ENCODE results near the gene PPL.
A peak's percentile ranks its signal among the peaks of the same experiment; 100 is the strongest.

Gene PPL, protein sequence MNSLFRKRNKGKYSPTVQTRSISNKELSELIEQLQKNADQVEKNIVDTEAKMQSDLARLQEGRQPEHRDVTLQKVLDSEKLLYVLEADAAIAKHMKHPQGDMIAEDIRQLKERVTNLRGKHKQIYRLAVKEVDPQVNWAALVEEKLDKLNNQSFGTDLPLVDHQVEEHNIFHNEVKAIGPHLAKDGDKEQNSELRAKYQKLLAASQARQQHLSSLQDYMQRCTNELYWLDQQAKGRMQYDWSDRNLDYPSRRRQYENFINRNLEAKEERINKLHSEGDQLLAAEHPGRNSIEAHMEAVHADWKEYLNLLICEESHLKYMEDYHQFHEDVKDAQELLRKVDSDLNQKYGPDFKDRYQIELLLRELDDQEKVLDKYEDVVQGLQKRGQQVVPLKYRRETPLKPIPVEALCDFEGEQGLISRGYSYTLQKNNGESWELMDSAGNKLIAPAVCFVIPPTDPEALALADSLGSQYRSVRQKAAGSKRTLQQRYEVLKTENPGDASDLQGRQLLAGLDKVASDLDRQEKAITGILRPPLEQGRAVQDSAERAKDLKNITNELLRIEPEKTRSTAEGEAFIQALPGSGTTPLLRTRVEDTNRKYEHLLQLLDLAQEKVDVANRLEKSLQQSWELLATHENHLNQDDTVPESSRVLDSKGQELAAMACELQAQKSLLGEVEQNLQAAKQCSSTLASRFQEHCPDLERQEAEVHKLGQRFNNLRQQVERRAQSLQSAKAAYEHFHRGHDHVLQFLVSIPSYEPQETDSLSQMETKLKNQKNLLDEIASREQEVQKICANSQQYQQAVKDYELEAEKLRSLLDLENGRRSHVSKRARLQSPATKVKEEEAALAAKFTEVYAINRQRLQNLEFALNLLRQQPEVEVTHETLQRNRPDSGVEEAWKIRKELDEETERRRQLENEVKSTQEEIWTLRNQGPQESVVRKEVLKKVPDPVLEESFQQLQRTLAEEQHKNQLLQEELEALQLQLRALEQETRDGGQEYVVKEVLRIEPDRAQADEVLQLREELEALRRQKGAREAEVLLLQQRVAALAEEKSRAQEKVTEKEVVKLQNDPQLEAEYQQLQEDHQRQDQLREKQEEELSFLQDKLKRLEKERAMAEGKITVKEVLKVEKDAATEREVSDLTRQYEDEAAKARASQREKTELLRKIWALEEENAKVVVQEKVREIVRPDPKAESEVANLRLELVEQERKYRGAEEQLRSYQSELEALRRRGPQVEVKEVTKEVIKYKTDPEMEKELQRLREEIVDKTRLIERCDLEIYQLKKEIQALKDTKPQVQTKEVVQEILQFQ (N-terminal part only)

DNA sequence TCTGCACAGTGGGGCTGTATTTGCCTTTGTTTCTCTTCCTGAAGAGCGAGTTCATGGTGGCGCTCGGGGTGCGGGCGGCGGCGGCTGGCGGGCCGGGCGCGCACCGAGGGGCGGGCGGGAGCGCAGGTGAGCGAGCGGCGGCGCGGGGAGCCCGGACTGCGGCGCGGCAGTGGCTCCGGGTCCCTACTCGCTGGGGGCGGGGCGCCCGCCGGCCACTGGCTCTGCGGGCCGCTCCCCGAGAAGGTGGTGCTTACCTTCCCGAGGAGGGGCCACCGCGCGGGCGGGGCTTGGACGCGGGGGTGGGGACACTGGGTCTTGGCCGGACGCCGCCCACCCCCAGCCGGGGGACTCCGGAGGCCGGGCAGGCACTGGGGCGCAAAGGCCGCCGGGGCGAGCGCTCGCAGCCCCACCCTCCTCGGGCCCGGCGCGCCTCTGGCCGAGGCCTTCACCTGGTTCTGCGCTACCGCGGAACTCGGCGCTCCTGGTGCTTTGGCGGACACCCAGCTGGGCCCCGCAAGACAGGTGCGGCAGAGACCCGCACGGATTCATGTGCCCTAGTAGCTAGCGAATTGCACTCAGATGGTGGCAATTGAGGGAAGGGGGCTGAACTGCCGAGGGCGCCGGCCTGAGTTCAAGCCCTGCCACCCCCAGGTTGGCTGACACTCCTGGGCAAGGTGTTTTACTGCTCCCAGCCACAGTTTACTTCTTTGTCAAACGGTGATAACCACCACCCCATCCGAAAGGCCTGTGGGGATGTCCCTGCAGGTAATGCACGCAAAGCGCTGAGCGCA lies at the start of gene PPL:
Gene PPL (minus strand): TSS at position 158 of the 791 bp plus-strand sequence. CDS start 103 bp downstream, at position 55.
- CTCF ChIA-PET, result interaction anchor here (0.7 to 1.7 kb wide), 9 partner anchors 9 to 63 kb away, joined by 3 to 7 read pairs (median 4); no protein-coding TSS in a partner anchor
- TF ChIP-seq, protein P1, sequence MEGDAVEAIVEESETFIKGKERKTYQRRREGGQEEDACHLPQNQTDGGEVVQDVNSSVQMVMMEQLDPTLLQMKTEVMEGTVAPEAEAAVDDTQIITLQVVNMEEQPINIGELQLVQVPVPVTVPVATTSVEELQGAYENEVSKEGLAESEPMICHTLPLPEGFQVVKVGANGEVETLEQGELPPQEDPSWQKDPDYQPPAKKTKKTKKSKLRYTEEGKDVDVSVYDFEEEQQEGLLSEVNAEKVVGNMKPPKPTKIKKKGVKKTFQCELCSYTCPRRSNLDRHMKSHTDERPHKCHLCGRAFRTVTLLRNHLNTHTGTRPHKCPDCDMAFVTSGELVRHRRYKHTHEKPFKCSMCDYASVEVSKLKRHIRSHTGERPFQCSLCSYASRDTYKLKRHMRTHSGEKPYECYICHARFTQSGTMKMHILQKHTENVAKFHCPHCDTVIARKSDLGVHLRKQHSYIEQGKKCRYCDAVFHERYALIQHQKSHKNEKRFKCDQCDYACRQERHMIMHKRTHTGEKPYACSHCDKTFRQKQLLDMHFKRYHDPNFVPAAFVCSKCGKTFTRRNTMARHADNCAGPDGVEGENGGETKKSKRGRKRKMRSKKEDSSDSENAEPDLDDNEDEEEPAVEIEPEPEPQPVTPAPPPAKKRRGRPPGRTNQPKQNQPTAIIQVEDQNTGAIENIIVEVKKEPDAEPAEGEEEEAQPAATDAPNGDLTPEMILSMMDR (conservative IDR thresholded peaks at IDR 0.05; ENCODE audit: low read depth), result no peak

DNA sequence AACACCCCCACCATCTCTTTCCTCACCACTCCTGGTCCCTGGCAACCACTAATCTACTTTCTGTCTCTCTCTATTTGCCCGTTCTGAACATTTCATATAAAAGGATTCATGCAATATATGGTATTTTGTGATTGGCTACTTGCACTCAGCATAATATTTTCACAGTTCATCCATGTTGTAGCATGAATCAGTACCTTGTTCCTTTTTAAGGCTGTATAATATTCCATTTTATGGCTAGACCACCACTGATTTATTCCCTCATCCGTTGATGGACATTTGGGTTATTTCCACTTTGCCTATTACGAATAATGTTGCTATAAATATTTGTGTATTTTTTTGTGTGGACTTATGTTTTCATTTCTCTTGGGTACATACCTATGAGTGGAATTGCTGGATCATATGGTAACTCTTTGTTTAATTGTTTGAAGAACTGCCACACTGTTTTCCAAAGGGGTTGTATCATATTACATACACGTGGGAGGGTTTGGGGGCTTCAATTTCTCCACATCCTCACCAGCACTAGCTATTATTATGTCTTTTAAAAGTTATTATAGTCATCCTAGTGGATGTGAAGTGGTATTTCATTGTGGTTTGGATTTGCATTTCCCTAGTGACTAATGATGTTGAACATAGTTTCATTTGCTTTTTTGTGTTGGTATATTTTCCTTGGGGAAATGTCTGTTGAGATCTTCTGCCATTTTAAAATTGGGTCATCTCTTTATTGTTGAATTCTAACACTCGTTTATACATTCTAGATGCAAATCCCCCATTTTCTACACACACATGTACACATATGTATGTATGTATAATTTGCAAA lies 47.4 kb upstream of the PPL start:
- TF ChIP-seq, protein P1 (conservative IDR thresholded peaks at IDR 0.05; ENCODE audit: low read depth), result no peak
- H3K27ac ChIP-seq, result no peak overlapping the region
- CTCF ChIA-PET, result no interaction called here
- no peak for DNase-seq (ENCODE audit: low spot score)
- POLR2A ChIA-PET (ENCODE audit: low non-redundant PET), result no interaction called here

More for the DNA sequence above, at the start of gene PPL:
- DNase-seq (ENCODE audit: low spot score), result peak; percentile 83
- peak within 1 kb of the TSS; percentile 100 for H3K27ac ChIP-seq
- POLR2A ChIA-PET (ENCODE audit: low non-redundant PET), result no interaction called here

DNA sequence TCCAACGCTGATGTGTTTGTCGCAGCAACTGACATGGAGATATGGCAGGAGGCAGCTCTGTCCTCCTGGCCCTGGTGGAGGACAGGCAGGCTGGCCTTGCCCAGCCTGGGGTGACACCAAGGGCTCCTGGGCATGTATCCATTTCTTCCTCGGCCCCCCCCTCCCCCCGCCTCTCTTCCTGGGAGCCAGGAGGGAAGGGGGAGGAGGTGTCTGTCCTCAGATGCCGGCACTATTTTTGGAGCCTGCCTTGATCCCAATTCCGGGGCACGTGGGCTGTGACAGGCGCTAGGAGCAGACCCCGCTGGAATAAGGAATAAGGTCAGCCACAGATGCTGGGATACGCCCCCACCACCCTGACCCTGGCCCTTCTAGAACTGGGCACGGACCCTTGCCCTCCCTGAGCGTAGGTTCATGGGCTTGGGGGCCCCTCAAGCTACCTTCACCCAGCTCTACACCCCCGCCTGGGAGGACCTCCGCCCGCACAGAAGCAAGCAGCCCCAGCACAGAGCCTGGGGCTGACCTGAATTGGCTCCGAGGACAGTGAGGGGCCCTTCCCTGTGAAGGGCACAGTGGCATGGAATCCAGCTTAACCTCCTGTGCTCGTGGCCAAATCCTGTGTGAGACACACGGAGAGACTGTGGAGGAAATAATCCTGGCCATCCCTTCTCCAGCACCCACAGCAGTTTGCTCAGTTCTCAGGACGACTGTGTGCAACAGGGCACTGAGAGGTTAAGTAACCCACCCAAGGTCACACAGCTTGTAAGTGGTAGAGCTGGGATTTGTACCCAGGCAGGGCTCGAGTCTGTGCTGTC lies 45.3 kb upstream of the PPL start:
- ChIA-PET POLR2A (ENCODE audit: low non-redundant PET) (no interaction called here), CTCF (no interaction called here)

DNA sequence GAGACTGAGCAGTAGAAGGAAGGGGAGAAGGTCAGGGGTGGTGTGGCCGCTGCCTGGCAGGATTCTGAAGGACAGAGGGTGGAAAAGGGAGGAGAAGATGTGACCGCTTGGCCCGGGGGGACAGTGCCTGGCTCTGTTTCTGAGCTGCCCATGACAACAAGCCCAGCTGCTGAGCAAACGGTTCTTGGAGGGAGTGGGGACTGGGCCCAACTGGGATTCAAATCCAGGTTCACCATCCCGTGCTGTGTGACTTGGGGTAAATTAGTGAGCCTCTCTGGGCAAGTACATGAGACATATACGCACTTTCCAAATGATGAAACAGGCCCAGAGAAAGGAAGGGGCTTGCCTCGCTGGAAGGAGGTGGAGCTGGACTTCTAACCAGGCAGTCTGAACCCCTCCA lies 44.5 kb upstream of the PPL start:
- no peak overlapping the region for H3K27ac ChIP-seq
- ChIA-PET CTCF (no interaction called here), POLR2A (ENCODE audit: low non-redundant PET) (no interaction called here)
- TF ChIP-seq, protein P1 (conservative IDR thresholded peaks at IDR 0.05; ENCODE audit: low read depth), result no peak
- DNase-seq (ENCODE audit: low spot score), result no peak

More for the DNA sequence above, 45.3 kb upstream of the PPL start:
- no peak for DNase-seq (ENCODE audit: low spot score)
- TF ChIP-seq, protein P1 (conservative IDR thresholded peaks at IDR 0.05; ENCODE audit: low read depth), result no peak
- no peak overlapping the region for H3K27ac ChIP-seq

DNA sequence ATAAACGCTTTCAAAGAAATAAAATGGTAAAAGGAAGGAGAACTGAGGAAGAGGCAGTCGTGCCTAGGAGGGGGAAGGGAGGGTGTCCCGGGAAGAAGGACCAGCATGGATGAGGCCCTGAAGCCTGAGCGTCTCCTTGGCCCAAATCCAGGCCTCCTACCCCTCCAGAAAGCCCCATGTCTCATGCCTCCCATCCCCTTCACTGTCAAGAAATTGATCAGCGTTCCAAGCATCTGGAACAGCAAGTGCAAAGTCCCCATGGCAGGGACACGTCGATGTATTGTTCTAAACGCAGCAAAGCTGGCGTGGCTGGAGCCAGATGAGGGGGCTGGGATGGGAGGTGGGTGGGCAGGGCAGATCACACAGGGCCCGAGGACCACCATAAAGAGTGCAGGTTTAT lies 43.7 kb upstream of the PPL start:
- TF ChIP-seq, protein P1 (conservative IDR thresholded peaks at IDR 0.05; ENCODE audit: low read depth), result no peak
- H3K27ac ChIP-seq, result no peak overlapping the region
- POLR2A ChIA-PET (ENCODE audit: low non-redundant PET), result no interaction called here
- DNase-seq (ENCODE audit: low spot score), result no peak
- CTCF ChIA-PET, result no interaction called here
